Glomerular visceral epithelial cell (primary cell): ENCODE data around the gene MAMLD1.

Source experiments
- DNase-seq: peaks from one replicate; pipeline ENCODE4 v3.0.0-alpha.2; 2016; ENCODE audit errors: extremely low spot score

Gene MAMLD1

GRCh38 chrX:150530821-150531220 is 167.7 kb downstream of the MAMLD1 start:
- no peak for DNase-seq

GRCh38 chrX:150531467-150531866 is 168.3 kb downstream of the MAMLD1 start:
- DNase-seq = no peak

- DNase-seq = no peak
Measured at GRCh38 chrX:150533863-150534262, 170.7 kb downstream of the MAMLD1 start.

DNA sequence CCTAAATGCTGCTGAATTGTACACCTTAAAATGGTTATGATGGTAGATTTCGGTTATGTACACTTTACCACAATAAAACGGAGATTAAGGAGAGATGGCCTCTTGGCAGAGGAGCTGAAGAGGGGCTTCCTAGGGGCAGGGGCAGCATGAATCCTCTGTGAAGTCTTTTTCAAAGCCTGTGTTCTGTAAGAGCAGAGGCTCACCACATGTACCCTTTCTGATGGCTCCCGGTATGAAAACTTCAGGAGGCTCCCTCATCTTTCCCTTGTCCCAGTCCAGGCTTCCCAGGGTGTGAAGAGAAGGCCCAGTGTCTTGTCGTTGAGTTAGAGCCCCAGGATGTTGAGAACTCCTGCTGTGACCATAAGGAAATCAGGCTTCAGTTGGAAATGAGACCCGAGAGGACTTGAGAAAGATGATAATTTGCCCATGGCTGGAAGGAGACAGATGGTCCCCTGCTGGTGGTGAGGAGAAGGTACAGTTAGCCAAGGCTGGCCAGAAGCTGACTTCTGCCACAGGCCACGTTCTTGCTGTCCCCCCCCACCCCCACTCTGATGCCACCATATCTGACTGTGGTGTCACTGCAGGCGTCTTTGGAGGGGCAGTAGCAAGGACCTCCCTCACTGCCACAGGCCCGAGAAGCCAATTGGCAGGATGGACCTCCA is 173.5 kb downstream of the MAMLD1 start:
- DNase-seq = no peak

DNA sequence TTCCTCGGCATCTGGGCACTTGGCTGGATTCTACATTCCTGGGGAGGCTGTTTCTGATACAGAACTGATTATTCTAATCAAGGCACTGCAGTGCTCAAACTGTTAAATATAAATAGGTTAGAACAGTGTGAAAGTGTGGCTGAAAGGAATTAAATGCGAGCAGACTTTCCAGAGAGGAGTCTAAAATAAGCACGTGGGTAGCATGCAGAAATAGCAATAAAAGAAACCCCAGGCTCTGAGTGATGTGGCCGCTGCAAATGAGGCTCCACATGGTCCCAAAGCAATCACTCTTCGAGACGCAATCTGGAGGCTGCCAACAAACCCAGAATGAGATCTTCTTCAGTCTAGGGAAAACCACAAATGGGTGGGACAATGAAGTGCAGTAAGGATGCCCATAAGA is 174.7 kb downstream of the MAMLD1 start:
- DNase-seq = no peak

DNA sequence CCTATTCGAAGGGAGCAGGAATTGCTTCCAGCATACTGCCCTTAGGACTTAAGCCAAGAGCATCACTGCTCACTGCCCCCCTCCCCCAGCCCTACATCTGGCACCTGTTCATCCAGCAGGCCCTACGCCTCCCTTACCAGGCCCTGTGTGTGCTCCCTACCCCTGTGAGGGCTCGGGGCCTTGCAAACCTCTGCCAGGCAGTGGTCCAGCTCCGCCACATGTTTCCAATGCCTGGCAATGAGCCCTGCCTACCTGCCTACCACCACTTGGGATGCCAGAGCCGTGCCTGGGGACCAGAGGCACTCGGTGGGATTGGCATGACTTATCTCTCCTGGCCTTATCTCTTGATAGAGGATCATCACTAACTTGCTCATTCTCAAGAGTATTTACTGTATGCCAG is 177.8 kb downstream of the MAMLD1 start:
- no peak for DNase-seq

- no peak for DNase-seq
Measured at GRCh38 chrX:150542846-150543229, 179.7 kb downstream of the MAMLD1 start.

GRCh38 chrX:150543230-150544155 is 180.4 kb downstream of the MAMLD1 start:
- peak; percentile 71 for DNase-seq

DNA sequence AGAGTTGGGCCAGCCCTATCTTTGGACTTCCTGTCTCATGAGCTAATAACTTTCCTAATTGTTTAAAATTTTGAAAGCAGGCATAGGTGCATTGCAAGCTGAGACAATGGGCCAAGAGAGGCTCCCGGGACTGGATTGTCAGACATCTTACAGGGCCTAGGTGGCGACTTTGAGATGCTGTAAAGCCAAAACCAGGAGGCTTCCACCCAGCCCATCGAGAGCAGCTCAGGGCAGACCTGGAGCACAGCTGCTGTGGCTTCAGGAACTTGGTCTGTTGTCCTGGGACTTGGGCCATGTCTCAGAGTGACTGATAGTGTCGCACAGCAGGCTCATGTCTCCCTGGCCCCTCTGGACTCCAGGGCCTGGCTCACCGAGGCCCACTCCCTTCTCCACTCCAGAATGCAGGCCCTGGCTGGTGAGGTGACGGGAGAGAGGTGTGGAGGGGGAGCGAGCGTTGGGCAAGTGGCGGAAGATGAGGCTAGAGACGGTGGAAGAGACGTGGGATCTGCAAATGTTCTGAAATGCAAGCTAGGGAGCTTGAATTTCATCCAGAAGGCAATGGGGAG is 181.2 kb downstream of the MAMLD1 start:
- no peak for DNase-seq

DNA sequence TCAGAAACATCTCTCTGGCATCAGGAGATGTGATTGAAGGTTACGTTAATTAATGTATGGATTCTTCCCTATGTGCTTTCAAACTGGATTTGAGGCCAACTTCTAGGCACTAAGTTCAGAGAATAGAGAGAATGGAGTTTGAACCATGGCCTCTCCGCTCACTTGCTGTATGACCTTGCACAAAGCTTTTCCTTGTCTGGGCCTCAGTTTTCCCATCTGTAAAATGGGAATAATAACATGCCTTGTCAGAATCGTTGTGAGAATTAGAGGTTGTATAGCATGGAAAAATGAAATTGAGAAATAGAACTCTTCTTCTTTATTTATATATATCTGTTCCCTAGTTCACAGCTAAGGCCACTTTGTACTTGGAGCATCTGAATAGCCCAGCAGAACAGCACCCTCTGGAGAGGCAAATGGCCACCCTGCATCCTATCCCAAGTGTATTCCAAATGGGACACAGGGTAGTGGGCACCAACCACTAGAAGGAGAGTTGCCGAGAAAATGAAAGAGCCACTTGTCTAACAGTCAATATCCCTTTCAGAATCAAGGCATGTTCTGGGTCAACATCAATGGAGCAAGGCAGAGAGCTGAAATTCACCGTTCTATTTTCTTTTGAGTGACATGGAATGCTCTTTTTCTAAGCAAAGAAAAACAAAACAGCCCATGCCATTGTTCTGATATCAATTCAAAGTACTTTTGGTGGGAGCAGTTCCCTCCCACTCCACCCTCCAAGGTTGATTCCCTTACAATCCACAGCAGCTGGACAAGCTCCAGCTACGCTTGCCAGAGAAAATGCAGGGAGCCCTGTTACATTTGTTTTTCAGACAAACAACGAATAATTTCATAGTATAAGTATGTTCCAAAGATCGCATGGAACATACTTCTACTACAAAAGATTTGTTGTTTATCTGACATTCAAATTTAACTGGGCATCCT is 182.0 kb downstream of the MAMLD1 start:
- DNase-seq = no peak

- DNase-seq = no peak
Measured at GRCh38 chrX:150546711-150547153, 183.6 kb downstream of the MAMLD1 start.

DNA sequence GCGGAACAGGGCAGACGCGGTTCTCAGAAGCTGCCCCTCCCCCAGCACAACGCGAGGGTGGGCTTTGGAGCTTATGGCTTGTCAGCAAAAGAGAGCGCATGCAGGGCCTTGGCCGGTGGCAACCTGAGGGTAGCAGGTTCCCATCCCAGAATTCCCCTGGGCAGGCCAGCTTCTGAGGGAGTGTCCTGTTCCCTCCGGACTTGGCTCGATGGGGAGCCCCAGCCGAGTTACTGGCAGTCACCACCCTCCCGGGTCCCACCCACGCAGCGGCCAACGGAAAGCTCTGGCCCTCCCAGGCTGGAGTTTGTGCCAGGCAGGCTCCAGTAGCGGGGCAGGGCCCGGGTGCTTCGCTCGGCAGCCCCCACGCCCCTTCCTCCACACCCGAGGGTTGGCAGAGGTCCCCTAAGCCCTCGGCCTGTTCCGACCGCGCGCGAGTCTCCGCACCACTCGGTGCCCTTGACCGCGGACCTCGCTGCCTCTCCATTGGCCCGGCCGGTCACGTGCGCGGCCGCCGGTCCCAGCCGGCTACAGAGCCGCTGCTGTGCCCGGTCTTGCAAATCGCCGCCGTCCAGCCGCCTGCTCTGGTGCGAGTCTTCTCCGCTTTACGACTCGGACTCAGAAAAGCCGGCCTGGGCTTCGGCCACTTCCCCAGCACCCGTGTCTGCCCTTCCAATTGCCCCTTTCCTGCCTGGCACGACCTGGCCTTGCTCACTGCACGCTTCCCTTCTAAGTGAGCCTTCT is 184.4 kb downstream of the MAMLD1 start:
- no peak for DNase-seq

DNA sequence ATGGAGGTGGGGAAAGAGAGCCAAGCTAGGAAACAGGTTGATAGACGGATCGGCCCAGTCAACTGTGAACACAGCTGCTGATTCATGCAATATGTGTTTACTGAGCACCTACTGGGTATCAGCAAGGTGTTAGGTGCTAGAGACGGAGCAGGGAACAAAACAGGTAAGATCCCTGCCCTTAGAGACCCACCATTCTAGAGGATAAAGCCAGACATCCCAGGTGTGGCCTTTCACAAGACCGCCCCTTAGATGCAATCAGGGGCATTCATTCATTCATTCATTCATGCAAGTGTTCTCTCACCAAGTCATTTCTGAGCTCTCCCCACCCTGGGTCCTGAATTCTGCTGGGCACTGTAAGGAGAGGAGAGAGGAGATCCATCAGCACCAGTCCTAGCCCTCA is 185.1 kb downstream of the MAMLD1 start:
- DNase-seq = no peak

DNA sequence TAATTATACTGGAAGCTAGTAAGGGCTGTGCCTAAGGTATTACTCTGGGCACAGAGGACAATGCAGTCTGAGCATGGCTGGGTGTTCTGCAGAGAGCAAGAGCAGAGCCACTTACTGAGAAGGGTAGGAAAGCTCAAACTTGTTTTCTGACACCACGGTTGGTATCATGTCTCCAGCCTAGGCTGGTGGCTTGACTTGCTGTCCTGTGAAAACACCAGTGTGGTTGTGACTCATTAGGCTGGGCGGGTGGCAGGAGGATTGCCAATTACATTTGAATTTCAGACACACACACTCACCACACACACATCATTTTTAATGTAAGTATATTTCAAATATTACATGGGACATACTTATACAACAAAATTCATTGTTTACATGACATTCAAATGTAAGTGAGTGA is 185.6 kb downstream of the MAMLD1 start:
- DNase-seq = peak; percentile 56

DNA sequence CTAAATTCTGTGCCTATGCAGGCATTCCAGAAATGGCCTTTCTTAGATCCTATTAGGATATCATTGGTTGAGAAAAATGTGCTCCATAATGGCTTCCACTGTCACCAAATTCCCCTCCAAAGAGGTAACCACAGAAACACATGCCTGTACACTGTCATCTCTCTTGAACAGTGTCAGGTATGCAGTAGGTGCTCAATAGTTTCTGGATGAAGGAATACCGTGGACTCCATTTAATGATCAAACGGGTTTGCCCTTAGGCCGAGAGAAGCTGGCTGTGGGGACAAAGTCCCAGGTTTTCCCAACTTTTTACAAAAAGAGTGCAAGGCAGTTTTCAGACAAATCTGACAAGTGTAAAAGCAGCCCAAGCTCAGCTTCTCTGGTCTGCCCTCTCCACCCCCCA is 188.8 kb downstream of the MAMLD1 start:
- DNase-seq = no peak

DNA sequence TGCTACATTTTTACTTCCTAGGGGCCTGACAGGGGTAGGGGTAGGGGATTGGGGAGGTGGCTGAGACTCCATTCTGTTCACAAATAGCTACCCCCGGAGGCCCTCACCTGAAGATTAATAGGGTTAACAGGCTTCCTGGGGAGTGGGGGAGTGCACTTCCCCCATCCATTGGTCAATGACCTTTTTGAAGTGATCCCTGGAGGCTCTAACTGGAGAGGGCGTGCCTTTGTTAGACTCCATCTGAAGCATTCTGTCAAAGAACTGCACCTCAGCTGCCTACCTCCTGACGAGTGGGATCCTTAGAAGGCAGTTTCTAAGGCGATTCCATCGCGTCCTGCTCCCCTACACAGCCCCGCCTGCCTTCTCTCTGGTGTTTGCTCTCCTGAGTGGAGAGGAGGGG is 195.3 kb downstream of the MAMLD1 start:
- no peak for DNase-seq
